ENCODE measurements around the gene CELA2B. TPM values are rescaled to one million over a fixed set of nuclear protein-coding genes. Genes with fewer than 3 reads are reported as not detected.
A peak's percentile ranks its signal among the peaks of the same experiment; 100 is the strongest.
"Not testable (repeated sequence)": the region's sequence is repeated elsewhere in the genome, so short reads cannot be mapped to it uniquely, and the experiment has no call there.

The CELA2B gene
- total RNA-seq, 1 donor from 2014 or later = not detected

DNA sequence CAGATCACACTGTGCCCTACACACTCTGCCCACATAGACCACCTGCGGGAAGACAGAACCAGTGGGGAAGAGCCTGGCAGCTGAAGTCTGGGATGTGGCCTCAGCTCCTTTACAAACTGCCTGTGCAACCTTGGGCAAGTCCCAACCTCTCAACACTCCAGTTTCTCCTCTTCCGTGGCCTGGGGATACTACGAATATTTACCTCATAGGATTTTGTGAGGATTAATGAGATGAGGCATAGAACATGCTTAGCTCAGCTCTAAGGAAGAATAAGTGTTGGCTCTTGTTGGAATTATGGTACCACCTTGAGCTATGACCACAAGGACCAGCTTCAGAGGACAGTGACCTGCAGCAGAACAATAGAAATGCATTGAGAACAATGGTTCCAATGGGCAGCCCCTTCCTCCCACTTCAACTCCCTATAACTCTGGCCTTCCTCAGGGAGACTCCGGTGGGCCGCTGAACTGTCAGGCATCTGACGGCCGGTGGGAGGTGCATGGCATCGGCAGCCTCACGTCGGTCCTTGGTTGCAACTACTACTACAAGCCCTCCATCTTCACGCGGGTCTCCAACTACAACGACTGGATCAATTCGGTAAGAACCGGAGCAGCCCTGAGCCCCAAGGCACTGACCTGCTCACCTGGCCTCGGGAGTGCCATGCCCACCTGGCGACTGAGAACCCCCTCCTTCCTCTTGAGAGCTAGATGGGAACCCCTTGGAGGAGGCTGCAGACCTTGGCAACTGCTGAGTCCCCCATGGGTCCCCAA is 11.1 kb downstream of the CELA2B start:
- DNase-seq; intact Hi-C loops (cut with DNase I); ATAC-seq (ENCODE audit: poor library complexity): not testable (repeated sequence)

DNA sequence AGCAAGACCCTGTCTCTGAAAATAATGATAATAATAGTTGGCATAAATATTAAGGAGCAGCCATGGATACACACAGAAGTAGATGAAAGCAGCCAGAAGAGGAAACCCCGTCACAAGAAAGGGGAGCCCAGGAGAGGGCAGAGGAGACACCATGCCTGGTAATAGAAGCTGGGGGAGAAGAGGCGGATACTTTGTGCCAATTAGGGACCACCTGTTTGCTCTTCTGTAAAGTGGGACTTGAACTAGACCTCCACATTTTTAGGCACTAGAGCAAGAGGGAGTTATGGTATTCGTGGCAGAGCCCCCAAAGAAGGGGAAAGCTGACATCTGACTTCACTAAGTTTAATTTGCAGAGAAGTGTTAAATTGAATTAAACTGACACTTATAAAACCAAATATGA is 12.5 kb downstream of the CELA2B start:
- intact Hi-C loops (cut with DNase I) = no loop called here
- ATAC-seq (ENCODE audit: poor library complexity) (no peak), DNase-seq (no peak)

DNA sequence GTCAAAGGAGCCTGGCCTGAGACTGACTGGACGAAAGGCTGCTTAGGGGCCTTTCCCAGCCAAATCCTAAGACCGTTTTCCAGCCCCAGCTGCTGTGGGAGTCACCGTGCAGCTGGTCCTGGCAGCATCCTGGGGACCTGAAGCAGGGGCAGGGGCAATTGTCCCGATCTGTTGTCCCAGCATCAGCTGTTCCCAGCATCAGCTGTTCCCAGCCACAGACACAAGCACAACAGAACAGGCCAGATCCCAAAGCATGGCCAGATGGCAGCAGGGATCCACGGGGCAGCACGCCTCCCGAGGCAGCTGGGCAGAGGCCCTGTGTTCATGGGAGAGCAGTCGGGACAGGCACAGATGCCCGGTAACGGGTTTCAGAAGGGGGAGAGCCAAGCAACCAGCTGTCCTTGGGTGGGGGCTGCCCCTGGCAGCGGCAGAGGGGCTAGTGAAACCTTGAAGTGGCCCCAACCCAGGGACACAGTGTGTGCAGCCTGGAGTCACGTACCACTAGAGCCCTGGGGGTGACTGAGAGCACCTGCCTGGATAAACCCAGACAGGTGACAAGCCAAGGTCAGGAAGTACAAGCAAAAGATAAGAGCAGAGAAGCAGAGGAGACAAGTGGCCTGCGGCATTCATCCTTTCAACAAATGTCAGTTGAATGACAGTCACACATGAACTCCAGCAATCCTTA is 13.3 kb downstream of the CELA2B start:
- DNase-seq (no peak), ATAC-seq (ENCODE audit: poor library complexity) (peak; percentile 22)
- intact Hi-C loops (cut with DNase I) = no loop called here

DNA sequence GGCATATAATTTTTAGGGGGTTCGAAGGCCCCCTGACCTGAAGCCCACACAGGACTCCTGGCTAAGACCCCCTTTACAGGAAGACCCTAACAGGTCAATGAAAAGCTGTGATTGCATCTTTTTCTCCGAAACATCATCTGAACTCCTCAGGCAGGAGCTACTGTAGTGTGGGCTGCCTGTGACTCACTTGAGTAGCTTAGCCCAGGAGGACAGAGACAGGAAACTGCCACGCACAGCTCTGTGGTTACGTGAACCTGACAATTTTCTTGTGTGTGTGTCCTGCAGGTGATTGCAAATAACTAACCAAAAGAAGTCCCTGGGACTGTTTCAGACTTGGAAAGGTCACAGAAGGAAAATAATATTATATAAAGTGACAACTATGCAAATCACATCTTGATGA is 15.1 kb downstream of the CELA2B start:
- ATAC-seq (ENCODE audit: poor library complexity); intact Hi-C loops (cut with DNase I); DNase-seq: not testable (repeated sequence)

DNA sequence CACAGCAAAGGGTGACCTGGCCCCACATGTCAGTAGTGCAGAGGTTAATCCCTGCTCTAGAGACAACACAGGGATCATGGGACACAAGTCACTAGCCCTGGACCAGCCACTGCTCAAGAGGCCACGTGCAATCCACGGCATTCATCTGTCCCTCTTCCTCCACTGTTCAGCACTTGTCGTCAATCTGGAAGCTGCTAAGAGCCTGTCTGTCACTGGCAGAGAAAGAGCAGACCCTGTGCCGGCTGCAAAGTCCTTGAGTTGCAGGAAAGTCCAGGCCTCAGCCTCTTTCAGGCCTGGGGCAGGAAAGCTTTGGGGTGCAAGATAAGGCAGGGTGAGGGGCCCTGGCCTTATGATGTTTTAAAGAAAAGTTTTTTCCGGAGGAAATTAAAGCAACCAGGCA is 16.7 kb downstream of the CELA2B start:
- intact Hi-C loops (cut with DNase I) = no loop called here
- ATAC-seq (ENCODE audit: poor library complexity) (peak; percentile 92), DNase-seq (peak; percentile 62)

DNA sequence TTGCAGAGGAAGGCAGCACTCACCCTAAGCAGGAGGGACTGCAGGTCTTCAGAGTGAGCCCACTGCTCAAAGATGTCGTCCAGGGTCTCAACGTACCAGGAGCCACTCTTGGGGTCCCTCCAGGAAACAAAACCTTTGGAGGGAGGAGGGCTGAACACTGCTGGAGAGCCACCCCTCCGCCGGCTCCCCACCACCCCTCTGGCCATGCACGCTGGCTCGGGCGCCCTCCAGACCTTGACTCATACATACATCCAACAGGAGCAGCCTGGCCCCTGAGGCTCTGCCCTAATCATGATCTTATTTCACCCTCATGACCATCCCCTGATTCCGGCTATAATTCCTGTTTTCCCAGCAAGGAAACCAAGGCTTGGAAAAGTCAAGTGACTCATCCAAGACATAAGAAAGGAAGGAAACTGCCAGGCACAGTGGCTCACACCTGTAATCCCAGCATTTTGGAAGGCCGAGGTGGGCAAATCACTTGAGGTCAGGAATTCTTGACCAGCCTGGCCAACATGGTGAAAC is 18.0 kb downstream of the CELA2B start:
- DNase-seq (no peak), ATAC-seq (ENCODE audit: poor library complexity) (no peak)
- intact Hi-C loops (cut with DNase I) = no loop called here

DNA sequence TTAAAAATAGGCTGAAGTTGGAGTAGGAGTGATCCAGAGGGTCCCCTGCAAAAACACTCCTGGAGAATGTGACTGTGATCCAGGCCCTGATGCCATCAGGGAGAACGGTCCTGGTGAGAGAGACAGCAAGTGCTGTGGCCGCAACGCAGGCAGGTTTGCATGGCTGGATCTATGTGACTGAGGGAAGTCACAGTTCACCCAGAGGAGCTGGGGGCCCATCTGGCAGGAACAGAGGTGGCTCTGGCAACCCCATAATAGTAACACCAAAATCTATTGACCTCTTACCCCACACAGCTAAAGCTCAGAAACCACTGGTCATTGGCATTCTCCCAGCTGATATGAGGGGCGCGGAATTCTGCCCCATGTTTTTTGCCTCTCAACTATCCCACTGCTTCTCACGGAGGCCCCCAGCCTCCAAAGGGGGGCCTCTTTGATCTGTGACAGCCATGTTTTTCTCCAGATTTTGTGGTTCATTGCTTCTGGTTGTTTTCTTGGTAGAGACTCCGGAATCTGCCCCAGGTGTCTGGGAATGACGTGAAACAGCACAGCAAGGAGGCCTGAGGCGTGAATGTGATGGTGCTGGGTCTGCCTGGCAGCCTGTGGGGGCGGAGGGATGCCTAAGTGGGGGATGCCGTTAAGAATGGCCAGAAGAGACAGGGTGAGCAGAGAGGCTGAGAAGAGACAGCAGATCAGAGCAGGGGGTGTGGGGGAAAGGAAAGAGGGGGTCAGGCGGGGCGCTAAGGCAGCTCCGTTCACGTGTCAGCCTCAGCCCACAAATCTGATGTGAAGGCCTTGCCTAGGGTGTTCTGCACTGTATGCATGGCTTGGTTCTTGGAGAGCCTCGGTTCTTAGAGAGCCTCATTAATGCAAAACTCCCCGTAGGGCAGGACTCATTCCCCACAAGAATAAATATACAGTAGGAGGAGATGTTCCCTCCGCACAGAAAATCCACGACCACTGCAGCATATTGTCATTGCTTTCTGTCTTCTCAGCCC is 24.6 kb downstream of the CELA2B start:
- DNase-seq (no peak), ATAC-seq (ENCODE audit: poor library complexity) (peak; percentile 11)
- intact Hi-C loops (cut with DNase I) = no loop called here

DNA sequence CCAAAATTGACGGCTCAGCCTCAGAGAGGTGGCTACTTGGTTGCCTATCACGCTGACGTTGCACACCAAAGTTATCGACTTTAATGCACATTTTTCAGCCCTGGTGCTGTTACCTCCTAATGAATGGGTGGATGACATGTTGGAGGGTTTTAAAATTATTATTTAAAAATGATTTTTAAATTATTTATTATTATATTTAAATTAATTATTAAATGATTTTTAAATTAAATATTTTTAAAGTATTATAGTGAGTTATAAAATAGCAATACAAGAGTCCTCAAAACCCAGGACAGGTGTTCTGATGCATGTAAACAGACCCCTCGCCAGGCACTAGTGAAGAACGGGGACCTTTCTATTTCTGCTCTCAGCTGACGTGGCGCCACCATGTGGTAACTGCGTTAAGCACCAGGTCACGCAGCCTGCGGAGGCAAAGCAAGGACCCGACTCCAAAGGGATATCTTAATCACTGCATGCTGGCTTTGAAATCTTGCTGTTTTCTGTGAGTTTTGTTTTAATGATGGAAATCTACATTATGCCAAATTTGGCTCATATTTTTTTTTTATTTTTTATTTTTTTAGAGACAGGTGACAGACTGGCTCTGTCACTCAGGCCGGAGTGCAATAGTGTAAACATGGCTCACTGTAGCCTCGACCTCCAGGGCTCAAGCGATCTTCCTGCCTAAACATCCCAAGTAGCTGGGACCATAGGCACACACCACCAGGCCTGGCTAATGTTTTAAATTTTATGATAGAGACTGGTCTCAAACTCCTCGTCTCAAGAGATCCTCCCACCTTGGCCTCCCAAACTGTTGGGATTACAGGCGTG is 25.5 kb downstream of the CELA2B start:
- ATAC-seq (ENCODE audit: poor library complexity) (peak; percentile 71), DNase-seq (peak; percentile 72)
- intact Hi-C loops (cut with DNase I) = no loop called here

DNA sequence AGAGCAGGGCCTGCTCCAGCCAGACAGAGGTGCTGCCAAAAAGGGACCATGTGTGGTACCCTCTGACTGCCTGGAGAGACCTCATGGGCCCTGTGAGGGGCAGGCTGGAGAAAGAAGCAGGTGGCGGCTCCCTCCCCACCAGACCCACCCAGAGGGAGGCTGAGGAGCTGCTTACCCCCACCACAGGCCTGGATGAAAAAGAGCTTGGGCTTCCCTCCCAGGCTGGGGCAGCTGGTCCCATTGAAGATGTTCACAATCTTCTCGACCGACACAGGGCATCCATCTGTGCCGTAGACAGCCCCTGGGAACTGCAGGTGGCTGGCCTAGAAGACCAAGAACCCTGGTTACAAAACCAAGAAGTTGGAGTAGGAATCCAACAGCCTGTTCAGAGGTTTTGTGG is 28.5 kb downstream of the CELA2B start:
- intact Hi-C loops (cut with DNase I) = no loop called here
- ATAC-seq (ENCODE audit: poor library complexity) (no peak), DNase-seq (no peak)

DNA sequence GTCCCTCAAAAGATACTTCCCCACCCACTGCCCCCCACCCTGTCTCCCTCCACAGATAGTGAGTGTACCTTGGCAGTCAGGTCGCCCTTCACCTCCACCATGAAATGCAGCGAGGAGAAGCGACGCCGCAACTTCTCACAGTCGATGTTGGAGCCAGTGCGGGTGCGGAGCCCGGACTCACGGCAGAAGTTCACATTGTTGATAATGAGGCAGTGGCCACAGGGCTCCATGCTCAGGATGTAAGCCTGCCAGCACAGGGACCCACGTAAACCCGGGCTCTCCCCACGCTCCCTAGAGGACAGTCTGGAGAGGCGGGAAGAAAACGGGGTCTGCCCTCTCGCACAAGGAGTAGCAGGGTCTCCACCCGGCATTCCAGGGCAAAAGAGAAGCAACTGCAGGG is 30.9 kb downstream of the CELA2B start:
- intact Hi-C loops (cut with DNase I) = no loop called here
- ATAC-seq (ENCODE audit: poor library complexity) = no peak
- no peak for DNase-seq

DNA sequence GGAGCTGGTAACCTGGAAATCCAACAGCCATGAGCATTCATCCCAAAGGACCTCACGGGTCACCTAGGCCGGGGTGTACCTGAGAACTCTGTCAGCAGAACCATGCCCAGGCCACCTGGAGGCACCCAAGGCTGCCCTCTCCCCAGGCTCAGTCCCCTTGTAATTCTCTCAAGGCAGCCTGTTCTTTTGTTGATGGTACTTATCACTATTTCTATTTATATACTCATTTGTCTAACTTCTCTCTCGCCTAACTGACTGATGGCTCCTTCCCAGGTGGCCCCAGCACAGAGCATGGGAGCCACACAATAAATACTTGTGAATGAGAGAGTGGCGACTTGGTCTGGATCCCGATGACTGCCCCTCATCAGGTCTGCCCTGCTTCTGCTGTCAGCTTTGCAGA is 31.4 kb downstream of the CELA2B start:
- ATAC-seq (ENCODE audit: poor library complexity) (peak; percentile 77), DNase-seq (no peak)
- intact Hi-C loops (cut with DNase I) = no loop called here

DNA sequence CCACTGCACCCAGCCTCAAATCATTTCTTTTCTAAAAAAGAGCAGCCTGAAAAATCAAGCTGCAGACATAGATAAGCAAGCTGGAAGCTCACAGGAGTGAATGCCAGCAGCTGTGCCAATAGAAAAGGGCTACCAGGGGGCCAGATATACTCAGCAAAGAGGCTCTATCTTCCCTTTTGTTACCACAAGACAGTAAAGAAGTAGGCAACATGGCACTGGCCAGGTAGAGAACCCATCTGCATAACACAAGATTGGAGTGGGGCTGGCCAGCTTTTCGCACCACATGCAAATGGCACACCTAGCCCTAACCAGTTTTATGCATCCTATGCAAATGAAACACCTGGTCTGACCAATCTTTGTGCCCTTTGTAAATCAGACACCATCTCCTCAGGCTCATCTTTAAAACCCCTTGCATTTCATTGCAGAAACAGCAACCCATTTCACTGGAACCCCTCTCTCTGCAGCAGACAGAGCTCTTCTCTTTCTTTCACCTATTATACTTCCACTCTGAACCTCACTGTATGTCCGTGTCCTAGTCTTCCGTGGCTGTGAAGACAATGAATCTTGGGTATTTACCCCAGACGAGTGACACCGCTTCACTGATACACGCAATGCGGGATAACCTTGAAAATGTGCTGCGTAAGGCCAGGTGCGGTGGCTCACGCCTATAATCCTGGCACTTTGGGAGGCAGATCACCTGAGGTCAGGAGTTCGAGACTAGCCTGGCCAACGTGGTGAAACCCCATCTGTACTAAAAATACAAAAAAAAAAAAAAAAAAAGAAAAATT is 33.0 kb downstream of the CELA2B start:
- no peak for DNase-seq
- ATAC-seq (ENCODE audit: poor library complexity) = no peak
- intact Hi-C loops (cut with DNase I) = no loop called here

DNA sequence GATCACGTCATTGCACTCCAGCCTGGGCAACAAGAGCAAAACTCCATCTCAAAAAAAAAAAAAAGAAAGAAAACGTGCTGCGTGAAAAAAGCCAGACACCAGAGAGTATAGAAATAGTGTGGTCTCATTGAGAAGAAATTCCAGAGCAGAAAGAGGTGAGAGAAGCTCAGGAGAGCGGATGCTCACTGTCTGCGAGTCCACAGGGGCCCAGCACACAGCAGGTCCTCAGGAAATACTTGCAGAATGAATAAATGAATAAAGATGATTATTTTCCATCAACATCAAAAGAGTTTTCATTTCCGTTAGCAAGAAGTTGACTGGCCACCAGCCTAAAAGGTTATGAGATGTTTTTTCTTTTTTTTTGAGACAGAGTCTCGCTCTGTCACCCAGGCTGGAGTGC is 33.7 kb downstream of the CELA2B start:
- ATAC-seq (ENCODE audit: poor library complexity) = no peak

DNA sequence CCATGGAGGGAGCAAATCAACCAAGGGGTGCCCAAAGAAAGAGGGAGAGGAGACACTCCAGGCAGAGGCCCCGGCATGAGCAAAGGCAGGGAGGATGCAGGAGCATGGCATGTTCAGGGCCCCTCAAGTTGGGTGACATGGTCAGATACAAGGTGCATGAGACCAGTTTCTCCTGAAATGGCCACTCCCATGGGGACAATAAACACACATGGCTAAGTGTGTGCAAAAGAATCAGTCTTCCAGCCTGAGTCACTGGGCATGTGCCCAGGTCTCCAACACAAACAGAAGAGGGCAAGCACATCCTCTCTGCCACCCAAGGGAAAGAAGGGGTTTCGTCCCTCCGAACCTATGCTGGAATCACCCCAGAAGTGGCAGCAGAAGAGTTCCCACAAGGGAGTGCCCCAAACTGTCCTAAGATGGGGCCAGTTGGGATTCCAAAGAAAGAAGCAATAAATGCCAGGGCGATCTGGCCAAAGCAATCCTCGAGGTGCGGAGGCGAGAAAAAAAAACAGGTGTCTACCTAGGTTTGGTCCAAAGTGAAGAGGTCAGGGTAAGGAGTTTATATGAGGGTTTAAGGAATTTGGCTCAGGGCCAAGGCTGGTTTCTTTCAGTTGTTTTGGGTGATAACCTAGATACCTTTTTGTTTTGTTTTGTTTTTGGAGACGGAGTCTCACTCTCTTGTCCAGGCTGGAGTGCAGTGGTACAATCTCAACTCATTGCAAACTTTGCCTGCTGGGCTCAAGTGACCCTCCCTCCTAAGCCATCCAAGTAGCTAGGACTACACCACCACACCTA is 34.9 kb downstream of the CELA2B start:
- DNase-seq (no peak), ATAC-seq (ENCODE audit: poor library complexity) (no peak)
- intact Hi-C loops (cut with DNase I) = no loop called here

More for the DNA sequence above, 33.7 kb downstream of the CELA2B start:
- DNase-seq = no peak
- intact Hi-C loops (cut with DNase I) = no loop called here

DNA sequence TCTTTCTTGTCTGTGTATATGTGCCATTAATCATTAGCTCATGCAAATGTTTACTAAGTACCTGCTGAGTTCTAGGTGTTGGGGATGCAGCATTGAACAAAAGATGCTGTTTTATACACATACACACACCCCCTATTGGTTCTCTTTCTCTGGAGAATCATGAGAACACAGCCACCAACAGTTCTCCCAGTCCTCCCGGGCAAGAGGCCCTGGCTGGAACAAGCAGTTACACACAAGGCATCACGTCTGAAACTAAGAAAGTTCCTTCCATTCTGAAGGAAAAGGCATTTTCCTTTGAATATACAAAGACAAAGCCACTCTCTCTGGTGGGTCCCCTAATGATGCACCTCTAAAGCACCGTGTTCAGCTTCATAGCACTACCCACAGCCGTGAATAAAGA is 37.3 kb downstream of the CELA2B start:
- DNase-seq (no peak), ATAC-seq (ENCODE audit: poor library complexity) (no peak)
- intact Hi-C loops (cut with DNase I) = no loop called here

DNA sequence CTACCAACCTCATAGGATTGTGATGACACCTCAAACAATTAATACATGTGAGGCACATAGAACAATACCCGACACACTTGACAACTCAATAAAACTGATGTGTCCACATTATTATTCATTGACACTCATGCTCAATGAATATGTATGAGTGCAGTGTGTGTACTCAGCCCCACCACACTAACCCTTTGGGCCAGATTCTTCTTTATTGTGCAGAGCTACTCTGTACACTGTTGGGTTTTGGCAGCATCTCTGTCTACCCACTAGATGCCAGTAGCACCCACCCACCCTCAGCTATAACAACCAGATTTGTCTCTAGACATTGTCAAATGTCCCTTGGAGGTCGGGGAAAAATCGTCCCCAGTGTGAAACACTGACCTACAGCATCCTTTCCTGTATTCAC is 38.0 kb downstream of the CELA2B start:
- ATAC-seq (ENCODE audit: poor library complexity) (no peak), DNase-seq (no peak)
- intact Hi-C loops (cut with DNase I) = no loop called here

DNA sequence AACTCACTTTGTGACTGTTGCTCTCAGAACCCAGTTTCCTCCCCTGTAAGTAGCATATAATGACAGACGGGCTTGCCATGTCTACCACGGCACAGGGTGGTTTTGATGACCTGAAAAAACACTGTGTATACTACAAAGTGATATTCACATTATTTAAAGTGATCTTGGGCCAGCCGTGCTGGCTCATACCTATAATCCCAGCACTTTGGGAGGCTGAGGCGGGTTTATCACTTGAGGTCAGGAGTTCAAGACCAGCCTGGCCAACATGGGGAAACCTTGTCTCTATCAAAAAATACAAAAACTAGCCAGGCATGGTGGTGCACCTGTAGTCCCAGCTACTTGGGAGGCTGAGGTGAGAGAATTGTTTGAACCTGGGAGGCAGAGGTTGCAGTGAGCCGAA is 38.7 kb downstream of the CELA2B start:
- intact Hi-C loops (cut with DNase I); ATAC-seq (ENCODE audit: poor library complexity); DNase-seq: not testable (repeated sequence)

All from Right ventricle myocardium superior (tissue), 1 donor.